HEK293 (cell line): Measurements from ENCODE around the gene LRRN2.

Experiments used
- CTCF ChIA-PET: fragments of 350-600 bp; formaldehyde crosslinking; extraction: SDS; loops from one replicate; lab custom pipeline; 2021; ENCODE audit warnings: antibody characterized with exemption; lab: Yijun Ruan, JAX
- POLR2A ChIA-PET: fragments of 300-600 bp; formaldehyde crosslinking; extraction: SDS; loops from one replicate; lab custom pipeline; 2020; ENCODE audit warnings: antibody characterized with exemption, inconsistent platforms; lab: Yijun Ruan, JAX
- H3K27ac ChIP-seq: fragments of 200-500 bp; sonication (Bioruptor generic); 2 replicates; pipeline ENCODE4 v1.5.1; 2014; ENCODE audit warnings: low read depth, low read length, control low read depth, inconsistent platforms; ENCODE audit errors: extremely low read depth
- H3K36me3 ChIP-seq, 2 experiments: fragments of 200-500 bp in 1 of 2; sonication (Bioruptor generic) in 1 of 2; 1 replicate in 1 of 2; 2 replicates in 1 of 2; pipeline ENCODE4 v1.5.1; 2014 to 2017; ENCODE audit warnings: inconsistent platforms in 2 of 2, low read length in 2 of 2; ENCODE audit not compliant: control insufficient read depth in 2 of 2, insufficient read depth in 1 of 2
- H3K4me1 ChIP-seq: fragments of 200-500 bp; sonication (Bioruptor generic); 2 replicates; pipeline ENCODE4 v1.5.1; 2014; ENCODE audit warnings: mild to moderate bottlenecking, low read length, inconsistent platforms; ENCODE audit not compliant: control insufficient read depth, insufficient read depth
- H3K4me3 ChIP-seq: 2 replicates; pipeline ENCODE4 v1.5.1; 2011; ENCODE audit warnings: low read depth, mild to moderate bottlenecking, control low read depth, low read length, moderate library complexity
- H3K9me3 ChIP-seq: fragments of 200-500 bp; sonication (Bioruptor generic); 2 replicates; pipeline ENCODE4 v1.5.1; 2014; ENCODE audit warnings: low read depth, low read length, inconsistent platforms; ENCODE audit not compliant: control insufficient read depth, insufficient read depth
- HOXD13 ChIP-seq: sonication (generic); formaldehyde crosslinking; IDR thresholded peaks from 2 replicates; pipeline ENCODE4 v1.8.0; 2022; ENCODE audit warnings: missing genetic modification reagents, borderline replicate concordance
- KLF10 ChIP-seq: fragments of 450-650 bp; IDR thresholded peaks from 2 replicates; pipeline ENCODE4 v1.5.1; 2018; ENCODE audit warnings: missing biosample characterization, mild to moderate bottlenecking, missing genetic modification characterization
- MYNN ChIP-seq: fragments of 450-650 bp; formaldehyde crosslinking; IDR thresholded peaks from 2 replicates; pipeline ENCODE4 v1.5.1; 2016; ENCODE audit warnings: missing biosample characterization, missing genetic modification characterization, borderline replicate concordance
- OVOL3 ChIP-seq: fragments of 450-650 bp; formaldehyde crosslinking; IDR thresholded peaks from 2 replicates; pipeline ENCODE4 v1.5.1; 2016; ENCODE audit warnings: missing biosample characterization, missing genetic modification characterization
- SCRT1 ChIP-seq: fragments of 450-650 bp; formaldehyde crosslinking; IDR thresholded peaks from 2 replicates; pipeline ENCODE4 v1.5.1; 2016; ENCODE audit warnings: missing biosample characterization, missing genetic modification characterization, borderline replicate concordance
- SETDB1 ChIP-seq: IDR thresholded peaks from one replicate; pipeline ENCODE4 v1.6.1; 2017; ENCODE audit warnings: mild to moderate bottlenecking, low read length, moderate library complexity, mixed read lengths; ENCODE audit not compliant: insufficient read length
- ZBTB17 ChIP-seq: fragments of 450-650 bp; formaldehyde crosslinking; IDR thresholded peaks from 2 replicates; pipeline ENCODE4 v1.5.1; 2016; ENCODE audit warnings: missing biosample characterization, missing genetic modification characterization
- ZFHX2 ChIP-seq: fragments of 450-650 bp; formaldehyde crosslinking; conservative IDR thresholded peaks from 2 replicates; pipeline ENCODE4 v1.5.1; 2016; ENCODE audit warnings: missing biosample characterization, missing genetic modification characterization
- ZIC2 ChIP-seq: fragments of 450-650 bp; formaldehyde crosslinking; IDR thresholded peaks from 2 replicates; pipeline ENCODE4 v1.5.1; 2016; ENCODE audit warnings: missing biosample characterization, missing genetic modification characterization
- ZNF140 ChIP-seq: fragments of 450-650 bp; formaldehyde crosslinking; IDR thresholded peaks from 2 replicates; pipeline ENCODE4 v1.5.1; 2016; ENCODE audit warnings: missing biosample characterization, missing genetic modification characterization
- ZNF169 ChIP-seq: fragments of 450-650 bp; formaldehyde crosslinking; IDR thresholded peaks from 2 replicates; pipeline ENCODE4 v1.5.1; 2016; ENCODE audit warnings: missing biosample characterization, missing genetic modification characterization
- ZNF274 ChIP-seq, 2 experiments: fragments of 200-500 bp in 1 of 2; fragments of 450-650 bp in 1 of 2; sonication (Bioruptor generic) in 1 of 2; formaldehyde crosslinking in 1 of 2; IDR thresholded peaks; 2 replicates each; pipeline versions ENCODE4 v1.5.1 to v1.6.1; 2014 to 2016; ENCODE audit warnings: borderline replicate concordance in 1 of 2, inconsistent platforms in 1 of 2, low read length in 1 of 2, missing biosample characterization in 1 of 2, missing genetic modification characterization in 1 of 2
- ZNF350 ChIP-seq: fragments of 450-650 bp; formaldehyde crosslinking; IDR thresholded peaks from 2 replicates; pipeline ENCODE4 v1.5.0; 2017; ENCODE audit warnings: missing biosample characterization, mild to moderate bottlenecking, missing genetic modification characterization
- ZNF366 ChIP-seq: fragments of 450-650 bp; formaldehyde crosslinking; conservative IDR thresholded peaks from 2 replicates; pipeline ENCODE4 v1.5.1; 2016; ENCODE audit warnings: missing biosample characterization, missing genetic modification characterization
- ZNF473 ChIP-seq: fragments of 450-650 bp; formaldehyde crosslinking; IDR thresholded peaks from 2 replicates; pipeline ENCODE4 v1.5.1; 2017; ENCODE audit warnings: missing biosample characterization, missing genetic modification characterization
- ZNF585B ChIP-seq: fragments of 450-650 bp; formaldehyde crosslinking; IDR thresholded peaks from 2 replicates; pipeline ENCODE4 v1.5.1; 2016; ENCODE audit warnings: missing biosample characterization, missing genetic modification characterization
- ZNF621 ChIP-seq: fragments of 450-650 bp; formaldehyde crosslinking; IDR thresholded peaks from 2 replicates; pipeline ENCODE4 v1.5.1; 2017; ENCODE audit warnings: missing biosample characterization, missing genetic modification characterization
- ZNF747 ChIP-seq: fragments of 450-650 bp; formaldehyde crosslinking; IDR thresholded peaks from 2 replicates; pipeline ENCODE4 v1.5.1; 2016; ENCODE audit warnings: missing biosample characterization, missing genetic modification characterization
- TF ChIP-seq, protein P1 (sequence below): fragments of 450-650 bp; formaldehyde crosslinking; IDR thresholded peaks from 2 replicates; pipeline ENCODE4 v1.5.0; 2017; ENCODE audit warnings: missing biosample characterization, missing genetic modification characterization, borderline replicate concordance
- TF ChIP-seq, protein P2 (sequence below): fragments of 450-650 bp; formaldehyde crosslinking; IDR thresholded peaks from 2 replicates; pipeline ENCODE4 v1.5.1; 2016; ENCODE audit warnings: missing biosample characterization, missing genetic modification characterization
- TF ChIP-seq, protein P3 (sequence below): fragments of 450-650 bp; formaldehyde crosslinking; IDR thresholded peaks from 2 replicates; pipeline ENCODE4 v1.5.1; 2016; ENCODE audit warnings: missing biosample characterization, missing genetic modification characterization
- TF ChIP-seq, protein P4 (sequence below): fragments of 450-650 bp; formaldehyde crosslinking; IDR thresholded peaks from 2 replicates; pipeline ENCODE4 v1.5.1; 2016; ENCODE audit warnings: missing biosample characterization, missing genetic modification characterization
- TF ChIP-seq, protein P5 (sequence below): fragments of 450-650 bp; formaldehyde crosslinking; IDR thresholded peaks from 2 replicates; pipeline ENCODE4 v1.5.1; 2016; ENCODE audit warnings: missing biosample characterization, missing genetic modification characterization, borderline replicate concordance

LRRN2 gene

DNA sequence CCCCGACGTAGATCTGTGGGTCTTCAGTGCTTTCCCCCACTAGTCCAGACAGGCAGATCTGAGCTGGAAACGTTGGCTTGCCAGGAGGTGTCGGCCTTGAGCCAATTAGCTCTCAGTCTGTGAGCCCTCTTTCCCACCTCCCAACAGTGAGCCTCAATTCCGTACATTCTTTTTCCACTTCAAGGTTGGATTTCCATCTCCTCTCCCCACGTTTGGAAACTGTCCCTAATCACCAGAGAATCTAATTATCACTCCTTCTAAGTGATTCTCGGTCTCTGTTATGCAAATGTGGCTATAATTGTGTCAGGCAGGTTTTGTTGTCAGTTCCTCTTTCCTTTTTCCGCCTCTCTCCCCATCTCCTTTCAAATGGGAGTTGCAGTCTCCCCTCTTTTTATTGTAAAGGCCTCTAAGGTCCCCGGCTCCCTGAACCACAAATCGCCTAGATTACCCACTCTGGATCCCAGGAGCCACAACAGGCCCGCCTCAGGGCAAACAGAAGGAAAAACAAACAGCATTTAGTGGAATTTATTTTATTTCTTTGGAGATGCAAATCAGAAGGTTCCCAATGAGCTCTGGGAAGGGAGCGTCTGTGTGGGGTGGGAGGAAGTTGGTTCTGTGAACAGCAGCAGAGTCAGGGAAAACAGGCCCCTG is 29.4 kb upstream of the LRRN2 start:
- Histone ChIP-seq H3K9me3 (no peaks in the 10 kb centered on the region), H3K27ac (no peak overlapping the region), H3K4me1 (no peaks in the 10 kb centered on the region), H3K4me3 (no peak overlapping the region), H3K36me3 (no peaks in the 10 kb centered on the region)
- no peak for TF ChIP-seq KLF10 (tag by site-specific recombination)
- TF ChIP-seq ZNF140 (tag by site-specific recombination), result no peak
- no peak for TF ChIP-seq ZNF473
- no peak for TF ChIP-seq ZNF350
- TF ChIP-seq ZNF366 (tag by site-specific recombination), result no peak
- TF ChIP-seq, protein P1, sequence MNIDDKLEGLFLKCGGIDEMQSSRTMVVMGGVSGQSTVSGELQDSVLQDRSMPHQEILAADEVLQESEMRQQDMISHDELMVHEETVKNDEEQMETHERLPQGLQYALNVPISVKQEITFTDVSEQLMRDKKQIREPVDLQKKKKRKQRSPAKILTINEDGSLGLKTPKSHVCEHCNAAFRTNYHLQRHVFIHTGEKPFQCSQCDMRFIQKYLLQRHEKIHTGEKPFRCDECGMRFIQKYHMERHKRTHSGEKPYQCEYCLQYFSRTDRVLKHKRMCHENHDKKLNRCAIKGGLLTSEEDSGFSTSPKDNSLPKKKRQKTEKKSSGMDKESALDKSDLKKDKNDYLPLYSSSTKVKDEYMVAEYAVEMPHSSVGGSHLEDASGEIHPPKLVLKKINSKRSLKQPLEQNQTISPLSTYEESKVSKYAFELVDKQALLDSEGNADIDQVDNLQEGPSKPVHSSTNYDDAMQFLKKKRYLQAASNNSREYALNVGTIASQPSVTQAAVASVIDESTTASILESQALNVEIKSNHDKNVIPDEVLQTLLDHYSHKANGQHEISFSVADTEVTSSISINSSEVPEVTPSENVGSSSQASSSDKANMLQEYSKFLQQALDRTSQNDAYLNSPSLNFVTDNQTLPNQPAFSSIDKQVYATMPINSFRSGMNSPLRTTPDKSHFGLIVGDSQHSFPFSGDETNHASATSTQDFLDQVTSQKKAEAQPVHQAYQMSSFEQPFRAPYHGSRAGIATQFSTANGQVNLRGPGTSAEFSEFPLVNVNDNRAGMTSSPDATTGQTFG, result no peak
- ChIA-PET CTCF (interaction anchor here (0.9 to 1.9 kb wide), 4 partner anchors 10 to 622 kb away, joined by 3 to 5 read pairs (median 4); no protein-coding TSS in a partner anchor), POLR2A (no interaction called here)

DNA sequence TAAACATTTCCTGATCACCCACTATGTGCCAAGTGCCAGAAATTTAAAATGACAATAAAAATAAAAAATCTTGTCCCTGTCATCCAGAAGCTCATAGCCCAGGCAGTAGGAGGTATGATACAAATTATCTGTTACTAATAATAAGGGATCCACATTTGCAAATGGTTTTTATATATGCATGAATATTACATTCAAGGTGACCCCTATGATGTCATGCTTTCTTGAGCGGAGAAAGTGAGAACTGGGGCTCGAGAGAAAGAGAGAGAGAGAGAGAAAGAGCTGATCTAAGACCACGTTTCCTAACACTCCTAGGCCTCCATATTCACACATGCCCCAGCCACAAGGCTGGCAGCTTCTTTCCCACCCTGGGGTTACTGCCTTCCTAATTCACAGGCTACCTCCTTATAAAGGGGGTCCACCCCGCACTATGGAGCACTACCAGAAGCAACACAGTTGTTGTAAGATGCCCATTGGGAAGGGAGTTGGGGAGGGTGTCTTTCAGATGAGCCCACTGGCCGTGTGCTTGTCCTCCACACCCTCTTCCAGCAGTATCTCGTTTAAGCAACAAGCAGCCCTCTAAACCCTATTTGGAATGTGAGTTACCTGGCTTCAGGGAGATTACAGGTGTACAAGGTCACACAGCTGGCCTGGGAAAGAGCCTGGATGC is 28.8 kb upstream of the LRRN2 start:
- no peak overlapping the region for H3K4me3 ChIP-seq
- no peak overlapping the region for H3K27ac ChIP-seq

DNA sequence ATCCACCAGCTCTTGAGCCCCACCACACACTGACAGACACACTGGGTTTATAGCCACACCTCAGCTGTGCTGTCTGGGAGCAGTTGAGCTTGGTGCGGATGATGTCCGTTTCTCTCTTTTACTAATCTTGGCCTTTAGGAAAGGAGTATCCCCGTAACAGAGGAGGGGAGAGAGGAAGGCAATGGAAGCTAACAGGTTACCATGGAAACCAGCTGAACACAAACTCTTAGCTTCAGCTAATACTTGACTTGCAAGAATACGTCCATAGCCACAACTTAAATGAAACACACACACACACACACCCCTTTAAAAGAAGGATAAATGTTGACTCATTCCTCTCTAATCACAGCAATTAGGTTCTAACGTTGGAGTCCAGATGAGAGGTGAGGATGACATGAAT is 28.0 kb upstream of the LRRN2 start:
- ChIA-PET CTCF (interaction anchor here (1.2 to 1.5 kb wide), 2 partner anchors 9 to 50 kb away, joined by 4 read pairs; no protein-coding TSS in a partner anchor), POLR2A (interaction anchor here (0.6 kb wide), 1 partner anchor 9 kb away, joined by 3 read pairs; no protein-coding TSS in a partner anchor)
- Histone ChIP-seq H3K36me3 (no peaks in the 10 kb centered on the region), H3K9me3 (no peaks in the 10 kb centered on the region), H3K4me1 (no peaks in the 10 kb centered on the region), H3K4me3 (no peak overlapping the region), H3K27ac (no peak overlapping the region)
- TF ChIP-seq ZNF621 (tag by site-specific recombination) (no peak), ZFHX2 (tag by site-specific recombination) (no peak), ZNF169 (tag by site-specific recombination) (no peak), MYNN (tag by site-specific recombination) (no peak), SCRT1 (tag by site-specific recombination) (no peak), ZNF747 (no peak), ZNF585B (tag by site-specific recombination) (no peak)
- TF ChIP-seq, protein P2, sequence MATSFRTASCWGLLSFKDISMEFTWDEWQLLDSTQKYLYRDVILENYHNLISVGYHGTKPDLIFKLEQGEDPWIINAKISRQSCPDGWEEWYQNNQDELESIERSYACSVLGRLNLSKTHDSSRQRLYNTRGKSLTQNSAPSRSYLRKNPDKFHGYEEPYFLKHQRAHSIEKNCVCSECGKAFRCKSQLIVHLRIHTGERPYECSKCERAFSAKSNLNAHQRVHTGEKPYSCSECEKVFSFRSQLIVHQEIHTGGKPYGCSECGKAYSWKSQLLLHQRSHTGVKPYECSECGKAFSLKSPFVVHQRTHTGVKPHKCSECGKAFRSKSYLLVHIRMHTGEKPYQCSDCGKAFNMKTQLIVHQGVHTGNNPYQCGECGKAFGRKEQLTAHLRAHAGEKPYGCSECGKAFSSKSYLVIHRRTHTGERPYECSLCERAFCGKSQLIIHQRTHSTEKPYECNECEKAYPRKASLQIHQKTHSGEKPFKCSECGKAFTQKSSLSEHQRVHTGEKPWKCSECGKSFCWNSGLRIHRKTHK (tag by site-specific recombination), result no peak
- TF ChIP-seq, protein P3, sequence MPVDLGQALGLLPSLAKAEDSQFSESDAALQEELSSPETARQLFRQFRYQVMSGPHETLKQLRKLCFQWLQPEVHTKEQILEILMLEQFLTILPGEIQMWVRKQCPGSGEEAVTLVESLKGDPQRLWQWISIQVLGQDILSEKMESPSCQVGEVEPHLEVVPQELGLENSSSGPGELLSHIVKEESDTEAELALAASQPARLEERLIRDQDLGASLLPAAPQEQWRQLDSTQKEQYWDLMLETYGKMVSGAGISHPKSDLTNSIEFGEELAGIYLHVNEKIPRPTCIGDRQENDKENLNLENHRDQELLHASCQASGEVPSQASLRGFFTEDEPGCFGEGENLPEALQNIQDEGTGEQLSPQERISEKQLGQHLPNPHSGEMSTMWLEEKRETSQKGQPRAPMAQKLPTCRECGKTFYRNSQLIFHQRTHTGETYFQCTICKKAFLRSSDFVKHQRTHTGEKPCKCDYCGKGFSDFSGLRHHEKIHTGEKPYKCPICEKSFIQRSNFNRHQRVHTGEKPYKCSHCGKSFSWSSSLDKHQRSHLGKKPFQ (tag by site-specific recombination), result no peak
- TF ChIP-seq, protein P4, sequence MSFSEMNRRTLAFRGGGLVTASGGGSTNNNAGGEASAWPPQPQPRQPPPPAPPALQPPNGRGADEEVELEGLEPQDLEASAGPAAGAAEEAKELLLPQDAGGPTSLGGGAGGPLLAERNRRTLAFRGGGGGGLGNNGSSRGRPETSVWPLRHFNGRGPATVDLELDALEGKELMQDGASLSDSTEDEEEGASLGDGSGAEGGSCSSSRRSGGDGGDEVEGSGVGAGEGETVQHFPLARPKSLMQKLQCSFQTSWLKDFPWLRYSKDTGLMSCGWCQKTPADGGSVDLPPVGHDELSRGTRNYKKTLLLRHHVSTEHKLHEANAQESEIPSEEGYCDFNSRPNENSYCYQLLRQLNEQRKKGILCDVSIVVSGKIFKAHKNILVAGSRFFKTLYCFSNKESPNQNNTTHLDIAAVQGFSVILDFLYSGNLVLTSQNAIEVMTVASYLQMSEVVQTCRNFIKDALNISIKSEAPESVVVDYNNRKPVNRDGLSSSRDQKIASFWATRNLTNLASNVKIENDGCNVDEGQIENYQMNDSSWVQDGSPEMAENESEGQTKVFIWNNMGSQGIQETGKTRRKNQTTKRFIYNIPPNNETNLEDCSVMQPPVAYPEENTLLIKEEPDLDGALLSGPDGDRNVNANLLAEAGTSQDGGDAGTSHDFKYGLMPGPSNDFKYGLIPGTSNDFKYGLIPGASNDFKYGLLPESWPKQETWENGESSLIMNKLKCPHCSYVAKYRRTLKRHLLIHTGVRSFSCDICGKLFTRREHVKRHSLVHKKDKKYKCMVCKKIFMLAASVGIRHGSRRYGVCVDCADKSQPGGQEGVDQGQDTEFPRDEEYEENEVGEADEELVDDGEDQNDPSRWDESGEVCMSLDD (tag by site-specific recombination), result no peak

More for the DNA sequence above, 28.8 kb upstream of the LRRN2 start:
- ChIA-PET POLR2A (interaction anchor here (0.6 kb wide), 1 partner anchor 8 kb away, joined by 3 read pairs; no protein-coding TSS in a partner anchor), CTCF (interaction anchor here (0.9 to 1.9 kb wide), 5 partner anchors 9 to 622 kb away, joined by 3 to 5 read pairs (median 4); no protein-coding TSS in a partner anchor)
- H3K36me3 ChIP-seq, result no peaks in the 10 kb centered on the region
- H3K9me3 ChIP-seq, result no peaks in the 10 kb centered on the region
- no peaks in the 10 kb centered on the region for H3K4me1 ChIP-seq
- TF ChIP-seq SETDB1, result no peak
- TF ChIP-seq HOXD13 (CRISPR knock-in tag), result no peak
- TF ChIP-seq ZNF274 (IDR thresholded peaks at IDR 0.05; ENCODE audit: low read length), result no peak
- TF ChIP-seq ZNF274 (tag by site-specific recombination; IDR thresholded peaks at IDR 0.05; ENCODE audit: borderline replicate concordance), result no peak
- no peak for TF ChIP-seq OVOL3
- TF ChIP-seq, protein P5, sequence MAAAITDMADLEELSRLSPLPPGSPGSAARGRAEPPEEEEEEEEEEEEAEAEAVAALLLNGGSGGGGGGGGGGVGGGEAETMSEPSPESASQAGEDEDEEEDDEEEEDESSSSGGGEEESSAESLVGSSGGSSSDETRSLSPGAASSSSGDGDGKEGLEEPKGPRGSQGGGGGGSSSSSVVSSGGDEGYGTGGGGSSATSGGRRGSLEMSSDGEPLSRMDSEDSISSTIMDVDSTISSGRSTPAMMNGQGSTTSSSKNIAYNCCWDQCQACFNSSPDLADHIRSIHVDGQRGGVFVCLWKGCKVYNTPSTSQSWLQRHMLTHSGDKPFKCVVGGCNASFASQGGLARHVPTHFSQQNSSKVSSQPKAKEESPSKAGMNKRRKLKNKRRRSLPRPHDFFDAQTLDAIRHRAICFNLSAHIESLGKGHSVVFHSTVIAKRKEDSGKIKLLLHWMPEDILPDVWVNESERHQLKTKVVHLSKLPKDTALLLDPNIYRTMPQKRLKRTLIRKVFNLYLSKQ (tag by site-specific recombination), result no peak
- no peak for TF ChIP-seq ZIC2 (tag by site-specific recombination)
- no peak for TF ChIP-seq ZBTB17
